Astrocyte (in vitro differentiated cells and primary cell): Measurements from ENCODE around the gene CAMK2N1. TPM values are rescaled to one million over a fixed set of nuclear protein-coding genes. Genes with fewer than 3 reads are reported as not detected.

ENCODE experiments used
- DNase-seq: peaks from one replicate; pipeline ENCODE4 v3.0.0-alpha.2; 2010; ENCODE audit warnings: low read depth
- FAIRE-seq: peaks from 2 replicates; lab custom pipeline; 2011; peaks lifted over from hg19 to GRCh38; lab: Jason Lieb, UNC
- H2AFZ ChIP-seq: 2 replicates; pipeline ENCODE4 v1.6.0; 2012; ENCODE audit warnings: low read depth, low read length, inconsistent platforms
- H3K27ac ChIP-seq: 2 replicates; pipeline ENCODE4 v1.5.1; 2011; ENCODE audit warnings: low read depth, low read length, inconsistent platforms
- H3K27me3 ChIP-seq: 2 replicates; pipeline ENCODE4 v1.6.0; 2011; ENCODE audit warnings: low read length, inconsistent platforms; ENCODE audit not compliant: insufficient read depth
- H3K36me3 ChIP-seq: 2 replicates; pipeline ENCODE4 v1.5.1; 2011; ENCODE audit warnings: low read length, inconsistent platforms; ENCODE audit not compliant: insufficient read depth
- H3K4me1 ChIP-seq: 2 replicates; pipeline ENCODE4 v1.5.1; 2011; ENCODE audit warnings: low read length, inconsistent platforms; ENCODE audit not compliant: insufficient read depth
- H3K4me2 ChIP-seq: 2 replicates; pipeline ENCODE4 v1.6.0; 2012; ENCODE audit warnings: low read length, inconsistent platforms
- H3K4me3 ChIP-seq: 2 replicates; pipeline ENCODE4 v1.5.1; 2011; ENCODE audit warnings: low read depth, mild to moderate bottlenecking, low read length, inconsistent platforms; ENCODE audit not compliant: insufficient read depth
- H3K79me2 ChIP-seq: 2 replicates; pipeline ENCODE4 v1.6.0; 2012; ENCODE audit warnings: mild to moderate bottlenecking, low read length, inconsistent platforms; ENCODE audit not compliant: insufficient read depth
- H3K9ac ChIP-seq: 2 replicates; pipeline ENCODE4 v1.6.0; 2012; ENCODE audit warnings: mild to moderate bottlenecking, low read length, inconsistent platforms
- H3K9me3 ChIP-seq: 2 replicates; pipeline ENCODE4 v1.5.1; 2012; ENCODE audit warnings: low read depth, mild to moderate bottlenecking, low read length, inconsistent platforms; ENCODE audit not compliant: insufficient read depth
- H4K20me1 ChIP-seq: 2 replicates; pipeline ENCODE4 v1.6.0; 2012; ENCODE audit warnings: low read length, inconsistent platforms; ENCODE audit not compliant: insufficient read depth
- H3K27ac Mint-ChIP-seq: one replicate; pipeline ENCODE4 v1.8.0; 2021; ENCODE audit warnings: mild to moderate bottlenecking, mixed read lengths; ENCODE audit not compliant: unreplicated experiment
- H3K27me3 Mint-ChIP-seq: one replicate; pipeline ENCODE4 v1.8.0; 2021; ENCODE audit warnings: low read depth, mixed read lengths; ENCODE audit not compliant: unreplicated experiment
- H3K36me3 Mint-ChIP-seq: one replicate; pipeline ENCODE4 v1.8.0; 2021; ENCODE audit warnings: low read depth, mixed read lengths; ENCODE audit not compliant: unreplicated experiment
- H3K4me1 Mint-ChIP-seq: one replicate; pipeline ENCODE4 v1.8.0; 2021; ENCODE audit warnings: low read depth, mixed read lengths; ENCODE audit not compliant: unreplicated experiment
- H3K4me3 Mint-ChIP-seq: one replicate; pipeline ENCODE4 v1.8.0; 2021; ENCODE audit warnings: mild to moderate bottlenecking, moderate library complexity, mixed read lengths; ENCODE audit not compliant: unreplicated experiment
- H3K9me3 Mint-ChIP-seq: one replicate; pipeline ENCODE4 v1.8.0; 2021; ENCODE audit warnings: mild to moderate bottlenecking, mixed read lengths; ENCODE audit not compliant: unreplicated experiment
- EZH2 ChIP-seq: IDR thresholded peaks from 2 replicates; pipeline ENCODE4 v1.6.1; 2012; ENCODE audit warnings: mild to moderate bottlenecking, low read length, inconsistent platforms; ENCODE audit not compliant: insufficient read depth
- total RNA-seq: library from RNA; stranded (reverse); gene quantifications from 2 replicates; pipeline ENCODE4 v1.2.1, GENCODE V29; 2021
- TF ChIP-seq, protein P1 (sequence below): IDR thresholded peaks from 2 replicates; pipeline ENCODE4 v1.5.1; 2011; ENCODE audit warnings: low read depth, mild to moderate bottlenecking, inconsistent platforms, low read length, moderate library complexity; ENCODE audit not compliant: insufficient read depth

CAMK2N1 gene
- total RNA-seq, 1 donor from 2014 or later: 18.9 TPM

DNA sequence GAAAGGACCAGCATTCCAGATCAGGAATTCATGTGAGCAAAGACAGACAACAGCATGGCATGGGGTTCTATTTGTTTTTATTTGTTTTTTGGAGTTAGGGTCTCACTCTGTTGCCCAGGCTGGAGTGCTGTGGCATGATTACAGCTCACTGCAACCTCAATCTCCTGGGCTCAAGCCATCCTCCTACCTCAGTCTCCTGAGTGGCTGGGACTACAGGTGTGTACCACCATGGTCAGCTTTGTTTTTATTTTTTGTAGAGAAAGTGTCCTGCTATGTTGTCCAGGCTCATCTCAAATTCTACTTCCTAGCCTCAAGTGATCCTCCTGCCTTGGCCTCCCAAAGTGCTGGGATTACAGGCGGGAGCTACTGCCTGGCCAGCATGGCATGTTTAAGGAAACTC, 9.7 kb upstream of the CAMK2N1 start:
- Histone ChIP-seq H3K27me3 (no peaks in the 10 kb centered on the region), H3K9me3 (no peaks in the 10 kb centered on the region), H3K4me1 (peaks cover 30% of the 10 kb centered on the region), H3K36me3 (peaks cover 5% of the 10 kb centered on the region), H3K4me3 (no peak overlapping the region), H3K9ac (peak overlapping the region; percentile 26), H3K4me2 (peak overlapping the region; percentile 70), H3K27ac (peak overlapping the region; percentile 84), H4K20me1 (peaks cover 5% of the 10 kb centered on the region), H3K79me2 (no peaks in the 10 kb centered on the region), H2AFZ (no peak overlapping the region)
- H3K36me3 Mint-ChIP-seq: peaks cover 6% of the 10 kb centered on the region
- H3K27ac Mint-ChIP-seq: peak overlapping the region; percentile 58
- peaks cover 8% of the 10 kb centered on the region for H3K27me3 Mint-ChIP-seq
- no peak overlapping the region for H3K4me3 Mint-ChIP-seq
- TF ChIP-seq, protein P1, sequence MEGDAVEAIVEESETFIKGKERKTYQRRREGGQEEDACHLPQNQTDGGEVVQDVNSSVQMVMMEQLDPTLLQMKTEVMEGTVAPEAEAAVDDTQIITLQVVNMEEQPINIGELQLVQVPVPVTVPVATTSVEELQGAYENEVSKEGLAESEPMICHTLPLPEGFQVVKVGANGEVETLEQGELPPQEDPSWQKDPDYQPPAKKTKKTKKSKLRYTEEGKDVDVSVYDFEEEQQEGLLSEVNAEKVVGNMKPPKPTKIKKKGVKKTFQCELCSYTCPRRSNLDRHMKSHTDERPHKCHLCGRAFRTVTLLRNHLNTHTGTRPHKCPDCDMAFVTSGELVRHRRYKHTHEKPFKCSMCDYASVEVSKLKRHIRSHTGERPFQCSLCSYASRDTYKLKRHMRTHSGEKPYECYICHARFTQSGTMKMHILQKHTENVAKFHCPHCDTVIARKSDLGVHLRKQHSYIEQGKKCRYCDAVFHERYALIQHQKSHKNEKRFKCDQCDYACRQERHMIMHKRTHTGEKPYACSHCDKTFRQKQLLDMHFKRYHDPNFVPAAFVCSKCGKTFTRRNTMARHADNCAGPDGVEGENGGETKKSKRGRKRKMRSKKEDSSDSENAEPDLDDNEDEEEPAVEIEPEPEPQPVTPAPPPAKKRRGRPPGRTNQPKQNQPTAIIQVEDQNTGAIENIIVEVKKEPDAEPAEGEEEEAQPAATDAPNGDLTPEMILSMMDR: no peak
- peaks cover 18% of the 10 kb centered on the region for H3K4me1 Mint-ChIP-seq
- no peak for DNase-seq
- FAIRE-seq: no peak
- no peaks in the 10 kb centered on the region for H3K9me3 Mint-ChIP-seq

DNA sequence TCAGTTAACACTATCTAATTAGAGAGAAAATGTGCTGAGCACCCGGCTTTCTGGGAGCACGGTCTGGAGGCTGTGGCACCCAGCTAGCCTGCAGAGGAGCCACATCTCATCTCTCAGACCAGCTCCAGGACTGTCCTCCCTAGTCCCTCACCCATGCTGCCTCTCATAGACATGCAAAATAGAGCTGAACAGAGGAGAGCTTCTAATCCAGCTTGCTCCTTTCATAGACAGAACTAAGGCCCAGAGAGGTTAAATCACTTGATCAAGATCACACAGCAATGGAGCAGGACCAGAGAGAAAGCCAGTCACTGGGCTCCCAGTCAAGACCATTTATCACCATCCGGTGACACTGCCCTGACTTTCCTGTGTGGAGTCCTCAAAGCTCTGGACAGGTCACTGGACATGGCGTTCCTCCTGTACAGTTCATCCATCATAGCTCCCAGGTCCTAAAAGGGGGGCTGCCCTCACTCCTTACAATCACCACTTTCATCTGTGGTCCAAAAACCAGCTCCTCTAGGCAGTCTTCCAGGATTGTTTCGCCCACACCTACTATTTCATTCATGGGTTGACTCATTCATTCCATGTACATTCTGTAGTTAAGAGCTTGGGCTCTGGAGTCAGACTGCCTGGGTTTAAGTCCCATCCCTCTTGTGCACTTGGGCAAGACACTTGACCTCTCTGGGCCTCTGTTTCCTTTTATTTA, 8.8 kb upstream of the CAMK2N1 start:
- H3K4me3 Mint-ChIP-seq: no peak overlapping the region
- no peak overlapping the region for H3K4me3 ChIP-seq

More for the DNA sequence above, 8.8 kb upstream of the CAMK2N1 start:
- Histone ChIP-seq H3K4me2 (peak overlapping the region; percentile 70), H3K36me3 (peaks cover 4% of the 10 kb centered on the region), H3K79me2 (no peaks in the 10 kb centered on the region), H4K20me1 (peaks cover 5% of the 10 kb centered on the region), H3K9ac (peak overlapping the region; percentile 36), H3K4me1 (peaks cover 30% of the 10 kb centered on the region), H3K27me3 (no peaks in the 10 kb centered on the region), H3K27ac (peak overlapping the region; percentile 84), H3K9me3 (no peaks in the 10 kb centered on the region), H2AFZ (no peak overlapping the region)
- DNase-seq (peak; percentile 95), FAIRE-seq (peak; percentile 80)
- Mint-ChIP-seq H3K27ac (no peak overlapping the region), H3K9me3 (no peaks in the 10 kb centered on the region), H3K36me3 (peaks cover 5% of the 10 kb centered on the region), H3K4me1 (peaks cover 18% of the 10 kb centered on the region), H3K27me3 (peaks cover 11% of the 10 kb centered on the region)
- no peak for TF ChIP-seq EZH2
- TF ChIP-seq, protein P1: no peak
